GM12878 (cell line): ENCODE measurements around the gene GLB1L3. TPM values are rescaled to one million over a fixed set of nuclear protein-coding genes. Genes with fewer than 3 reads are reported as not detected.

Source experiments
- ATAC-seq: fragments of 200-7000 bp; cut with Tn5 transposase; 3 replicates; pipeline ENCODE4 v1.9.1; 2020; ENCODE audit warnings: mild to moderate bottlenecking, moderate library complexity
- BruUV-seq: library from RNA; stranded (reverse); fragments of 400-500 nt; replicated peaks from 2 replicates; lab custom pipeline; 2021; lab: Mats Ljungman, UMichigan
- CTCF ChIA-PET: fragments of 300-600 bp; sonication (Branson Sonifier 250); formaldehyde crosslinking; extraction: SDS; loops from one replicate; lab custom pipeline; 2021; ENCODE audit warnings: inconsistent platforms; lab: Yijun Ruan, JAX
- POLR2A ChIA-PET: fragments of 350-600 bp; formaldehyde crosslinking; extraction: SDS; loops from one replicate; lab custom pipeline; 2021; ENCODE audit warnings: inconsistent platforms; lab: Charles Lee
- RAD21 ChIA-PET: fragments of 300-600 bp; sonication (Branson Sonifier 250); formaldehyde crosslinking; loops from one replicate; lab custom pipeline; 2023; ENCODE audit warnings: antibody characterized with exemption; ENCODE audit not compliant: unreplicated experiment; lab: Charles Lee
- SMC1A ChIA-PET: fragments of 300-600 bp; sonication (Branson Sonifier 250); formaldehyde crosslinking; loops from one replicate; lab custom pipeline; 2023; ENCODE audit not compliant: unreplicated experiment, uncharacterized antibody; lab: Charles Lee
- DNase-seq: peaks from one replicate; pipeline ENCODE4 v3.0.0-alpha.2; 2011; ENCODE audit warnings: low read depth, low spot score
- FAIRE-seq: peaks from 3 replicates; lab custom pipeline; 2011; peaks lifted over from hg19 to GRCh38; lab: Jason Lieb, UNC
- H2AFZ ChIP-seq: 2 replicates; pipeline ENCODE4 v1.6.0; 2011; ENCODE audit warnings: low read depth, low read length, control low read depth; ENCODE audit not compliant: control insufficient read depth
- H3K27ac ChIP-seq: 2 replicates; pipeline ENCODE4 v1.5.1; 2011; ENCODE audit warnings: control low read depth; ENCODE audit not compliant: control insufficient read depth, insufficient read depth
- H3K27me3 ChIP-seq, 2 experiments: replicated peaks in 1 of 2; 2 replicates each; pipeline versions ENCODE4 v1.6.0 to v1.6.1; 2011; ENCODE audit warnings: low read length in 1 of 2; ENCODE audit not compliant: control insufficient read depth in 2 of 2, insufficient read depth in 2 of 2
- H3K36me3 ChIP-seq, 2 experiments: 2 replicates each; pipeline ENCODE4 v1.5.1; 2011; ENCODE audit warnings: low read length in 1 of 2; ENCODE audit not compliant: control insufficient read depth in 2 of 2, insufficient read depth in 2 of 2
- H3K4me1 ChIP-seq: 2 replicates; pipeline ENCODE4 v1.6.1; 2011; ENCODE audit warnings: mild to moderate bottlenecking, low read length, moderate library complexity, mixed read lengths; ENCODE audit not compliant: control insufficient read depth, insufficient read depth
- H3K4me2 ChIP-seq: 2 replicates; pipeline ENCODE4 v1.6.0; 2011; ENCODE audit warnings: control low read depth; ENCODE audit not compliant: control insufficient read depth, insufficient read depth
- H3K4me3 ChIP-seq: fragments of 200-600 bp; sonication (generic); 2 replicates; pipeline ENCODE4 v1.5.1; 2016
- H3K79me2 ChIP-seq: 2 replicates; pipeline ENCODE4 v1.6.0; 2011; ENCODE audit warnings: low read length; ENCODE audit not compliant: control insufficient read depth, insufficient read depth
- H3K9ac ChIP-seq: 2 replicates; pipeline ENCODE4 v1.8.0; 2011; ENCODE audit warnings: low read length, control low read depth, mixed read lengths; ENCODE audit not compliant: control insufficient read depth, insufficient read depth
- H3K9me3 ChIP-seq: replicated peaks from 3 replicates; pipeline ENCODE4 v1.5.1; 2011; ENCODE audit warnings: mild to moderate bottlenecking, low read length; ENCODE audit not compliant: control insufficient read depth, insufficient read depth
- H4K20me1 ChIP-seq: 2 replicates; pipeline ENCODE4 v1.6.0; 2011; ENCODE audit not compliant: control insufficient read depth, insufficient read depth
- BRCA1 ChIP-seq: IDR thresholded peaks from 2 replicates; pipeline ENCODE4 v1.6.1; 2011; ENCODE audit warnings: low read depth, low read length, improper control_type of control experiment
- CEBPB ChIP-seq, 2 experiments: fragments of 150-350 bp in 1 of 2; IDR thresholded peaks; 2 replicates each; pipeline ENCODE4 v1.6.1; 2012 to 2014; ENCODE audit warnings: low read depth in 2 of 2, low read length in 2 of 2, borderline replicate concordance in 1 of 2, inconsistent platforms in 1 of 2
- CREB1 ChIP-seq: IDR thresholded peaks from 2 replicates; pipeline ENCODE4 v1.6.1; 2012; ENCODE audit warnings: low read depth, mild to moderate bottlenecking, inconsistent platforms
- DPF2 ChIP-seq: fragments of 450-650 bp; IDR thresholded peaks from 2 replicates; pipeline ENCODE4 v1.6.1; 2017; ENCODE audit warnings: mild to moderate bottlenecking
- EED ChIP-seq: sonication (generic); IDR thresholded peaks from 2 replicates; pipeline ENCODE4 v1.6.1; 2016; ENCODE audit warnings: antibody characterized with exemption, low read depth
- EP300 ChIP-seq, 2 experiments: fragments of 150-350 bp in 1 of 2; IDR thresholded peaks; 2 replicates each; pipeline ENCODE4 v1.6.1; 2011 to 2012; ENCODE audit warnings: low read depth in 2 of 2, low read length in 2 of 2, borderline replicate concordance in 1 of 2, improper control_type of control experiment in 1 of 2, inconsistent platforms in 1 of 2; ENCODE audit not compliant: control insufficient read depth in 1 of 2
- HCFC1 ChIP-seq: fragments of 150-350 bp; IDR thresholded peaks from 2 replicates; pipeline ENCODE4 v1.6.1; 2014; ENCODE audit warnings: low read length
- IRF4 ChIP-seq: IDR thresholded peaks from 2 replicates; pipeline ENCODE4 v1.6.1; 2011; ENCODE audit warnings: low read depth, low read length
- JUNB ChIP-seq: IDR thresholded peaks from 2 replicates; pipeline ENCODE4 v1.6.1; 2016; ENCODE audit warnings: antibody characterized with exemption, mild to moderate bottlenecking
- JUND ChIP-seq: IDR thresholded peaks from 2 replicates; pipeline ENCODE4 v1.6.1; 2012; ENCODE audit warnings: low read depth, mild to moderate bottlenecking, low read length, improper control_type of control experiment, moderate library complexity
- KDM1A ChIP-seq: fragments of 200-600 bp; sonication (generic); IDR thresholded peaks from 2 replicates; pipeline ENCODE4 v1.6.1; 2016; ENCODE audit warnings: borderline replicate concordance
- NR2C2 ChIP-seq: IDR thresholded peaks from 2 replicates; pipeline ENCODE4 v1.6.1; 2011; ENCODE audit warnings: borderline replicate concordance, low read depth; ENCODE audit not compliant: control insufficient read depth, insufficient read length
- RELA ChIP-seq: fragments of 450-650 bp; IDR thresholded peaks from 2 replicates; pipeline ENCODE4 v1.8.0; 2014; ENCODE audit warnings: borderline replicate concordance; ENCODE audit not compliant: partially characterized antibody
- RUNX3 ChIP-seq: IDR thresholded peaks from 2 replicates; pipeline ENCODE4 v1.6.1; 2012; ENCODE audit warnings: low read length, inconsistent platforms
- SMAD1 ChIP-seq: fragments of 450-650 bp; IDR thresholded peaks from 2 replicates; pipeline ENCODE4 v1.6.1; 2018; ENCODE audit warnings: mild to moderate bottlenecking, low read depth; ENCODE audit not compliant: partially characterized antibody
- USF1 ChIP-seq: IDR thresholded peaks from 2 replicates; pipeline ENCODE4 v1.6.1; 2011; ENCODE audit warnings: borderline replicate concordance, low read depth, mild to moderate bottlenecking, moderate library complexity, mixed read lengths, low read length; ENCODE audit not compliant: insufficient read depth; ENCODE audit errors: extremely low read length
- YY1 ChIP-seq: IDR thresholded peaks from 2 replicates; pipeline ENCODE4 v1.6.1; 2011; ENCODE audit warnings: low read depth, mild to moderate bottlenecking, low read length
- ZZZ3 ChIP-seq: IDR thresholded peaks from 2 replicates; pipeline ENCODE4 v1.6.1; 2011; ENCODE audit warnings: low read depth; ENCODE audit not compliant: control insufficient read depth, insufficient read length
- WGBS: methylation state at CpG from one replicate; pipeline ENCODE4 v1.1.6; 2016; ENCODE audit warnings: low lambda C conversion rate; ENCODE audit not compliant: insufficient replicate concordance, insufficient coverage; ENCODE audit errors: missing lambda C conversion rate; 5-methylcytosine and 5-hydroxymethylcytosine counted together
- in situ Hi-C: fragments of 300-500 bp; cut with MboI; formaldehyde crosslinking; loops from 9 replicates; pipeline ENCODE4 v1.14.3; 2018; ENCODE audit warnings: mixed read lengths
- intact Hi-C: fragments of 100-400 bp; cut with micrococcal nuclease; formaldehyde crosslinking; loops from one replicate; pipeline ENCODE4 v1.14.2; 2022; ENCODE audit not compliant: unreplicated experiment
- polyA plus RNA-seq, 11 experiments: library from polyadenylated mRNA; depleted of rRNA in 4 of 11; unstranded in 6 of 11; stranded (reverse) in 5 of 11; fragments of >200 nt; fragmentation: Nextera tagmentation in 4 of 11; fragmentation: Illumina TruSeq in 1 of 11; extraction: Ambion mirVana in 4 of 11; extraction: Trizol in 1 of 11; gene quantifications; 1 replicate in 1 of 11; 2 replicates in 10 of 11; pipeline versions ENCODE4 v1.2.1 to v1.2.3, GENCODE V29; 2011 to 2016; ENCODE audit warnings: inconsistent platforms in 2 of 11, missing spikeins in 2 of 11, low read depth in 1 of 11
- total RNA-seq, 4 experiments: library from RNA; depleted of rRNA in 3 of 4; stranded (reverse); fragments of >200 nt in 3 of 4; fragmentation: Illumina TruSeq in 1 of 4; extraction: Trizol in 1 of 4; gene quantifications; 2 replicates each; pipeline versions ENCODE4 v1.2.1 to v1.2.3, GENCODE V29; 2013 to 2021
- TF ChIP-seq, protein P1 (sequence below): fragments of 450-650 bp; IDR thresholded peaks from 2 replicates; pipeline ENCODE4 v1.6.1; 2017; ENCODE audit warnings: mild to moderate bottlenecking, low read depth, inconsistent platforms; ENCODE audit not compliant: poor library complexity, severe bottlenecking

GLB1L3 gene
- total and polyA plus RNA-seq, 10 of the 15 experiments (the other 5 are each of a cell fraction or from before 2014, with no cell fraction given): 0.53 to 2.9 (median 1.9) TPM; not detected in 1

- Histone ChIP-seq H3K36me3 (peaks cover 0 to 6% of the 10 kb centered on the region in 2 experiments; a peak in 3 of 4 replicates), H2AFZ (no peak overlapping the region), H3K27ac (no peak overlapping the region), H4K20me1 (no peaks in the 10 kb centered on the region), H3K27me3 (no peaks in the 10 kb centered on the region), H3K79me2 (no peaks in the 10 kb centered on the region), H3K4me2 (no peak overlapping the region), H3K9ac (no peak overlapping the region), H3K9me3 (no peaks in the 10 kb centered on the region), H3K4me1 (no peaks in the 10 kb centered on the region), H3K4me3 (no peak overlapping the region)
- RAD21 ChIA-PET: no interaction called here
- ATAC-seq: no peak
- no TSS peak for BruUV-seq
- FAIRE-seq: no peak
- no peak for TF ChIP-seq SMAD1
- TF ChIP-seq, protein P1, sequence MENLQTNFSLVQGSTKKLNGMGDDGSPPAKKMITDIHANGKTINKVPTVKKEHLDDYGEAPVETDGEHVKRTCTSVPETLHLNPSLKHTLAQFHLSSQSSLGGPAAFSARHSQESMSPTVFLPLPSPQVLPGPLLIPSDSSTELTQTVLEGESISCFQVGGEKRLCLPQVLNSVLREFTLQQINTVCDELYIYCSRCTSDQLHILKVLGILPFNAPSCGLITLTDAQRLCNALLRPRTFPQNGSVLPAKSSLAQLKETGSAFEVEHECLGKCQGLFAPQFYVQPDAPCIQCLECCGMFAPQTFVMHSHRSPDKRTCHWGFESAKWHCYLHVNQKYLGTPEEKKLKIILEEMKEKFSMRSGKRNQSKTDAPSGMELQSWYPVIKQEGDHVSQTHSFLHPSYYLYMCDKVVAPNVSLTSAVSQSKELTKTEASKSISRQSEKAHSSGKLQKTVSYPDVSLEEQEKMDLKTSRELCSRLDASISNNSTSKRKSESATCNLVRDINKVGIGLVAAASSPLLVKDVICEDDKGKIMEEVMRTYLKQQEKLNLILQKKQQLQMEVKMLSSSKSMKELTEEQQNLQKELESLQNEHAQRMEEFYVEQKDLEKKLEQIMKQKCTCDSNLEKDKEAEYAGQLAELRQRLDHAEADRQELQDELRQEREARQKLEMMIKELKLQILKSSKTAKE: no peak
- no peak for TF ChIP-seq EP300 (IDR thresholded peaks at IDR 0.05; ENCODE audit: borderline replicate concordance in 1 of 2, control insufficient read depth in 1 of 2, low read depth in 2 of 2, low read length in 2 of 2)
- TF ChIP-seq KDM1A: no peak
- no peak for TF ChIP-seq HCFC1
- TF ChIP-seq NR2C2: no peak
- TF ChIP-seq RUNX3: no peak
- no peak for TF ChIP-seq BRCA1
- no peak for TF ChIP-seq IRF4
- no peak for TF ChIP-seq USF1
- no peak for TF ChIP-seq CEBPB (IDR thresholded peaks at IDR 0.05; ENCODE audit: borderline replicate concordance in 1 of 2, low read depth in 2 of 2, low read length in 2 of 2)
- TF ChIP-seq EED: no peak
- TF ChIP-seq JUND: no peak
- no peak for TF ChIP-seq JUNB
- TF ChIP-seq CREB1: no peak
- no peak for TF ChIP-seq ZZZ3
- TF ChIP-seq YY1: no peak
- no peak for TF ChIP-seq DPF2
- no peak for TF ChIP-seq RELA
- CTCF ChIA-PET: interaction anchor here (0.7 kb wide), 1 partner anchor 190 kb away, joined by 3 read pairs; no protein-coding TSS in a partner anchor
- SMC1A ChIA-PET: no interaction called here
- POLR2A ChIA-PET: no interaction called here
- in situ Hi-C loops: no loop called here
- DNase-seq: no peak
- WGBS: 82% methylated on average over 11 of the region's 11 CpGs
- intact Hi-C loops: no loop called here
These were observed 38.6 kb upstream of the GLB1L3 start for GRCh38 chr11:134237557-134237922.
